HepG2 (cell line): Measurements from ENCODE around the gene INO80C. TPM values are rescaled to one million over a fixed set of nuclear protein-coding genes. Genes with fewer than 3 reads are reported as not detected.

Experiments used
- ATAC-seq: fragments of 200-7000 bp; cut with Tn5 transposase; 3 replicates; pipeline ENCODE4 v1.9.1; 2020; ENCODE audit warnings: mild to moderate bottlenecking, moderate library complexity
- BruUV-seq: library from RNA; stranded (reverse); fragments of 400-500 nt; replicated peaks from 2 replicates; lab custom pipeline; 2021; lab: Mats Ljungman, UMichigan
- CTCF ChIA-PET: fragments of 300-600 bp; formaldehyde crosslinking; extraction: SDS; loops from one replicate; lab custom pipeline; 2021; ENCODE audit warnings: low total read pairs, inconsistent platforms, low intra/inter-chr PET ratio; lab: Yijun Ruan, JAX
- POLR2A ChIA-PET: fragments of 350-600 bp; sonication (Branson Sonifier 250); formaldehyde crosslinking; loops from one replicate; lab custom pipeline; 2020; ENCODE audit warnings: antibody characterized with exemption, inconsistent platforms; lab: Yijun Ruan, JAX
- DNase-seq: peaks from one replicate; pipeline ENCODE4 v3.0.0-alpha.2; 2015; ENCODE audit warnings: low spot score
- FAIRE-seq: peaks from 3 replicates; lab custom pipeline; 2011; peaks lifted over from hg19 to GRCh38; lab: Jason Lieb, UNC
- H2AFZ ChIP-seq: one replicate; pipeline ENCODE4 v1.6.1; 2011; ENCODE audit warnings: low read length, inconsistent platforms
- H3K27ac ChIP-seq: fragments of 300-600 bp; 3 replicates; pipeline ENCODE4 v1.8.0; 2011; ENCODE audit warnings: mixed run types, mild to moderate bottlenecking, mixed read lengths, low read length, inconsistent platforms; ENCODE audit not compliant: insufficient read depth; ENCODE audit errors: extremely low read length
- H3K27me3 ChIP-seq, 2 experiments: fragments of 200-600 bp in 1 of 2; 2 replicates in 1 of 2; 3 replicates in 1 of 2; pipeline versions ENCODE4 v1.6.0 to v1.8.0; 2011; ENCODE audit warnings: low read length in 2 of 2, mild to moderate bottlenecking in 2 of 2, moderate library complexity in 2 of 2, inconsistent platforms in 1 of 2; ENCODE audit not compliant: insufficient read depth in 2 of 2, control insufficient read depth in 1 of 2
- H3K36me3 ChIP-seq, 2 experiments: fragments of 200-600 bp in 1 of 2; replicated peaks in 1 of 2; 2 replicates in 1 of 2; 3 replicates in 1 of 2; pipeline versions ENCODE4 v1.5.1 to v1.8.0; 2011; ENCODE audit warnings: low read length in 2 of 2, inconsistent platforms in 1 of 2; ENCODE audit not compliant: insufficient read depth in 2 of 2, control insufficient read depth in 1 of 2
- H3K4me1 ChIP-seq: 2 replicates; pipeline ENCODE4 v1.5.1; 2012; ENCODE audit warnings: low read length, inconsistent platforms; ENCODE audit not compliant: insufficient read depth
- H3K4me2 ChIP-seq: 2 replicates; pipeline ENCODE4 v1.6.0; 2011; ENCODE audit warnings: low read depth, low read length, inconsistent platforms
- H3K4me3 ChIP-seq, 3 experiments: fragments of 200-600 bp in 1 of 3; sonication (generic), shearing (Covaris generic) in 1 of 3; replicated peaks in 1 of 3; 2 replicates each; pipeline ENCODE4 v1.5.1; 2011 to 2016; ENCODE audit warnings: low read length in 3 of 3, inconsistent platforms in 2 of 3, low read depth in 2 of 3, mild to moderate bottlenecking in 2 of 3, control low read depth in 1 of 3, mixed read lengths in 1 of 3; ENCODE audit not compliant: insufficient read depth in 1 of 3
- H3K79me2 ChIP-seq: one replicate; pipeline ENCODE4 v1.6.1; 2011; ENCODE audit warnings: low read length, inconsistent platforms; ENCODE audit not compliant: insufficient read depth
- H3K9ac ChIP-seq: 2 replicates; pipeline ENCODE4 v1.6.0; 2011; ENCODE audit warnings: mild to moderate bottlenecking, low read depth, low read length, inconsistent platforms; ENCODE audit not compliant: insufficient read depth
- H3K9me3 ChIP-seq: 2 replicates; pipeline ENCODE4 v1.5.1; 2012; ENCODE audit warnings: mild to moderate bottlenecking, low read length
- H4K20me1 ChIP-seq: 2 replicates; pipeline ENCODE4 v1.6.0; 2011; ENCODE audit warnings: inconsistent platforms, mild to moderate bottlenecking, low read length, moderate library complexity; ENCODE audit not compliant: insufficient read depth
- DDIT3 ChIP-seq: sonication (generic); formaldehyde crosslinking; IDR thresholded peaks from 2 replicates; pipeline ENCODE4 v1.4.0; 2020; ENCODE audit warnings: mild to moderate bottlenecking, missing genetic modification reagents
- DNMT3B ChIP-seq: conservative IDR thresholded peaks from 2 replicates; pipeline ENCODE4 v1.6.1; 2016; ENCODE audit warnings: missing biosample characterization, control low read depth
- HMGXB4 ChIP-seq, 2 experiments: sonication (generic) in 1 of 2; formaldehyde crosslinking in 1 of 2; IDR thresholded peaks; 2 replicates each; pipeline versions ENCODE4 v1.4.0 to v1.6.1; 2018 to 2020; ENCODE audit warnings: missing genetic modification reagents in 2 of 2, borderline replicate concordance in 1 of 2, low read depth in 1 of 2, mild to moderate bottlenecking in 1 of 2, missing biosample characterization in 1 of 2
- ISL2 ChIP-seq: sonication (generic); formaldehyde crosslinking; IDR thresholded peaks from 2 replicates; pipeline ENCODE4 v1.5.0; 2020; ENCODE audit warnings: missing genetic modification reagents
- LBX2 ChIP-seq: sonication (generic); formaldehyde crosslinking; IDR thresholded peaks from 2 replicates; pipeline ENCODE4 v1.5.0; 2020; ENCODE audit warnings: missing genetic modification reagents, mild to moderate bottlenecking, borderline replicate concordance
- LRRFIP1 ChIP-seq: sonication (generic); formaldehyde crosslinking; conservative IDR thresholded peaks from 2 replicates; pipeline ENCODE4 v1.4.0; 2020; ENCODE audit warnings: missing genetic modification reagents
- NRL ChIP-seq: sonication (generic); formaldehyde crosslinking; IDR thresholded peaks from 2 replicates; pipeline ENCODE4 v1.5.0; 2020; ENCODE audit warnings: missing genetic modification reagents, mild to moderate bottlenecking, moderate library complexity, borderline replicate concordance
- RFX3 ChIP-seq: IDR thresholded peaks from 2 replicates; pipeline ENCODE4 v1.6.1; 2016; ENCODE audit warnings: missing biosample characterization, missing genetic modification reagents
- SSRP1 ChIP-seq: IDR thresholded peaks from 2 replicates; pipeline ENCODE4 v1.6.1; 2016; ENCODE audit warnings: control low read depth
- TOE1 ChIP-seq: sonication (generic); formaldehyde crosslinking; IDR thresholded peaks from 2 replicates; pipeline ENCODE4 v1.4.0; 2020; ENCODE audit warnings: mild to moderate bottlenecking, missing genetic modification reagents
- ZNF451 ChIP-seq: sonication (generic); formaldehyde crosslinking; IDR thresholded peaks from 2 replicates; pipeline ENCODE4 v1.5.0; 2020; ENCODE audit warnings: mild to moderate bottlenecking, missing genetic modification reagents
- ZNF512 ChIP-seq: sonication (generic); formaldehyde crosslinking; IDR thresholded peaks from 2 replicates; pipeline ENCODE4 v1.4.0; 2020; ENCODE audit warnings: mild to moderate bottlenecking, missing genetic modification reagents
- ZNF557 ChIP-seq: sonication (generic); formaldehyde crosslinking; IDR thresholded peaks from 2 replicates; pipeline ENCODE4 v1.4.0; 2020; ENCODE audit warnings: missing genetic modification reagents
- ZNF564 ChIP-seq: sonication (generic); formaldehyde crosslinking; IDR thresholded peaks from 2 replicates; pipeline ENCODE4 v1.8.1; 2023; ENCODE audit warnings: mild to moderate bottlenecking, missing genetic modification reagents
- WGBS: methylation state at CpG from one replicate; pipeline ENCODE4 v1.1.6; 2017; ENCODE audit warnings: low lambda C conversion rate; 5-methylcytosine and 5-hydroxymethylcytosine counted together
- in situ Hi-C: cut with HindIII; loops from 2 replicates; pipeline ENCODE4 v1.10.0; 2017; ENCODE audit warnings: low pct_unique_long_range_greater_than_20kb; ENCODE audit not compliant: extremely low pct_ligation_motif_present
- intact Hi-C: fragments of 100-400 bp; cut with micrococcal nuclease; formaldehyde crosslinking; loops from one replicate; pipeline ENCODE4 v1.10.0; 2022; ENCODE audit not compliant: unreplicated experiment
- polyA plus RNA-seq, 8 experiments: library from polyadenylated mRNA; depleted of rRNA in 3 of 8; stranded (reverse) in 7 of 8; unstranded in 1 of 8; fragments of >200 nt; fragmentation: Illumina TruSeq in 4 of 8; extraction: Trizol in 4 of 8; gene quantifications; 2 replicates each; pipeline versions ENCODE4 v1.2.1 to v1.2.3, GENCODE V29; 2011 to 2016; ENCODE audit warnings: low read depth in 4 of 8, missing spikeins in 1 of 8, mixed read lengths in 1 of 8; ENCODE audit not compliant: insufficient read depth in 1 of 8
- total RNA-seq, 5 experiments: library from RNA; depleted of rRNA; stranded (reverse); fragments of >200 nt; fragmentation: Illumina TruSeq; extraction: Trizol; gene quantifications; 2 replicates each; pipeline ENCODE4 v1.2.3, GENCODE V29; 2016; ENCODE audit warnings: low read depth in 1 of 5
- TF ChIP-seq, protein P1 (sequence below): sonication (generic); formaldehyde crosslinking; IDR thresholded peaks from 2 replicates; pipeline ENCODE4 v1.8.1; 2022; ENCODE audit warnings: mild to moderate bottlenecking, missing genetic modification reagents

The INO80C gene
- total and polyA plus RNA-seq, 2 of the 13 experiments (the other 11 are each of a cell fraction or from before 2014, with no cell fraction given), result 8.2 to 15.4 TPM

- TF ChIP-seq LBX2 (no peak), DDIT3 (CRISPR knock-in tag) (no peak)
Measured at GRCh38 chr18:35460736-35461161, 37.0 kb downstream of the INO80C start (continued).

DNA sequence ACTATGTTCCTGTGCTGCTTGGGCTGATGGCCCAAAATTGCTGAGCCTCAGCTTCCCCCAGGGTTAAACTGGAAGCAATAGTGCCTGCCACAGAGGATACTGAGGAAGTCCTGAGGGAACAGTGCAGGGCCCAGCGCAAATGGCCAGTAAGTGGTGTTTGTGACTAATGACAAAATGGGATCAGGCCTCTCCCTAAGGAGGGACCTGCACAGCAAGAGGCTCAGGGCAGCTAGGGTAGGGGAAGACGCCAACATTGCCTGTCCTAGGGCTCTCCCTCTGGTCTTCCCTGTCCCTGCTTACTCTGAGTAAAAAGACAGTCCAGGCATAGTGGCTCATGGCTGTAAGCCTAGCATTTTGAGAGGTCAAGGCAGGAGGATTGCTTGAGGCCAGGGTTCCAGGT is 37.8 kb downstream of the INO80C start:
- Histone ChIP-seq H3K27me3 (no peaks in the 10 kb centered on the region), H2AFZ (no peak overlapping the region), H3K4me1 (peaks cover 35% of the 10 kb centered on the region), H4K20me1 (no peaks in the 10 kb centered on the region), H3K9ac (no peak overlapping the region), H3K9me3 (no peaks in the 10 kb centered on the region), H3K79me2 (no peaks in the 10 kb centered on the region), H3K4me2 (no peak overlapping the region), H3K4me3 (no peak overlapping the region), H3K36me3 (no peaks in the 10 kb centered on the region), H3K27ac (no peak overlapping the region)
- BruUV-seq, result no TSS peak
- POLR2A ChIA-PET, result no interaction called here
- FAIRE-seq, result no peak
- in situ Hi-C loops, result no loop called here
- intact Hi-C loops, result loop anchor here (1.0 to 5.0 kb wide), 3 partner anchors 9 to 52 kb away; partner anchors contain the start of gene INO80C
- 100% methylated on average over 1 of the region's 2 CpGs for WGBS
- CTCF ChIA-PET, result no interaction called here
- DNase-seq, result no peak
- no peak for ATAC-seq
- TF ChIP-seq HMGXB4 (CRISPR knock-in tag; IDR thresholded peaks at IDR 0.05; ENCODE audit: borderline replicate concordance in 1 of 2, low read depth in 1 of 2) (no peak), RFX3 (no peak), ZNF557 (CRISPR knock-in tag) (no peak), ZNF451 (CRISPR knock-in tag) (no peak), LRRFIP1 (no peak), DNMT3B (CRISPR knock-in tag) (no peak), TOE1 (no peak), ISL2 (no peak), NRL (no peak), ZNF512 (no peak), SSRP1 (CRISPR knock-in tag) (no peak), ZNF564 (CRISPR knock-in tag) (no peak)
- TF ChIP-seq, protein P1, sequence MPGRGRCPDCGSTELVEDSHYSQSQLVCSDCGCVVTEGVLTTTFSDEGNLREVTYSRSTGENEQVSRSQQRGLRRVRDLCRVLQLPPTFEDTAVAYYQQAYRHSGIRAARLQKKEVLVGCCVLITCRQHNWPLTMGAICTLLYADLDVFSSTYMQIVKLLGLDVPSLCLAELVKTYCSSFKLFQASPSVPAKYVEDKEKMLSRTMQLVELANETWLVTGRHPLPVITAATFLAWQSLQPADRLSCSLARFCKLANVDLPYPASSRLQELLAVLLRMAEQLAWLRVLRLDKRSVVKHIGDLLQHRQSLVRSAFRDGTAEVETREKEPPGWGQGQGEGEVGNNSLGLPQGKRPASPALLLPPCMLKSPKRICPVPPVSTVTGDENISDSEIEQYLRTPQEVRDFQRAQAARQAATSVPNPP (CRISPR knock-in tag), result no peak
